NK-92 treated with Interleukin-12 subunit alpha and Interleukin-12 subunit beta, amount 100 ng/mL, for 24 hours (cell line): ENCODE results near the gene GNB4.

ENCODE experiments used
- DNase-seq: peaks from one replicate; lab custom pipeline; 2025; lab: John Stamatoyannopoulos, UW

Gene GNB4

DNA sequence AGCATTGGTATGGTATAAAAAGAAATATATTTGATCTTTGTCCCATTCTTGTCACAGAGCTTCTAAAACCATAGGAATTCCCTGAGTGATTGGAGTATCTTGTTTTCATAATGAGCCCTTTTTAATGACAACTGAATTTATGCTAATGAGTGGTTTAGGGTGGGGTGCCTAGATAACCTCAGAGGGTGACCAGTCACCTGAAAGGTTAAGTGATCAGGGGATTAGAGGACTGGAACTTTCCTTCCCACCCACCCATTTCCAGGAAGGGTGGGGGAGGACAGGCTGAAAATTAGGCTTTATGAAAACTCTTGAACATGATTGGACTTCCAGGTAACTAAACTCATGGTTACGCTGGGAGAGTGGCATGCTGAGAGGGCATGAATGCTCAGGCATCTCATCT is 95.3 kb downstream of the GNB4 start:
- DNase-seq = no peak

DNA sequence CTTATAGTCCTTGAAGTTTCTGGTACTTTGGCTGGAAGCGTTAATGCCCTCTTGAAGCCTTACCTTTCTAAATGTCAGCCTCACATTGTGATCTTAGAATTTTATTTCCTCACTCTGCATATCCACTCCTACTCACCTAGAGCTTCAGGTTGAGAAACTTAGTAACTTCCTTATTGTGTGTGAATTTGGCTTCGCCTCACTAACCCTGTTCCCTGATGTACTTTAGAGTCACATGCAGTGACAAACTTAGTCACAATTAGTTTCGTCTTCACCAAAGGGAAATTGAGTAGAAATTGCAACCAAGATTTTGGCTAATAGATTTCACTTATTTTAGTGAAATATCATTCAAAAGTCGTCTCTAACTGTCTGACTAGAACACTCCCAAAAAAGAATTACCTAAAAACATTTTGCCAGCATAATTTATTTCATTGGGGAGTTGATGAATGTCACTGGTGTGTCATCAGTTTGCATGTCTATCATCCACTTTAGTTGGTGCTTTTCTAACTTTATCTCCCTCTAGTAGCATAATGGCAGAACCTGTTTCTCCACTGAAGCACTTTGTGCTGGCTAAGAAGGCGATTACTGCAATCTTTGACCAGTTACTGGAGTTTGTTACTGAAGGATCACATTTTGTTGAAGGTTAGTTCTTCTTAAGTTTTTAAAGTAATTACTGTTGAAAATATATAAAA is 102.8 kb downstream of the GNB4 start:
- no peak for DNase-seq

DNA sequence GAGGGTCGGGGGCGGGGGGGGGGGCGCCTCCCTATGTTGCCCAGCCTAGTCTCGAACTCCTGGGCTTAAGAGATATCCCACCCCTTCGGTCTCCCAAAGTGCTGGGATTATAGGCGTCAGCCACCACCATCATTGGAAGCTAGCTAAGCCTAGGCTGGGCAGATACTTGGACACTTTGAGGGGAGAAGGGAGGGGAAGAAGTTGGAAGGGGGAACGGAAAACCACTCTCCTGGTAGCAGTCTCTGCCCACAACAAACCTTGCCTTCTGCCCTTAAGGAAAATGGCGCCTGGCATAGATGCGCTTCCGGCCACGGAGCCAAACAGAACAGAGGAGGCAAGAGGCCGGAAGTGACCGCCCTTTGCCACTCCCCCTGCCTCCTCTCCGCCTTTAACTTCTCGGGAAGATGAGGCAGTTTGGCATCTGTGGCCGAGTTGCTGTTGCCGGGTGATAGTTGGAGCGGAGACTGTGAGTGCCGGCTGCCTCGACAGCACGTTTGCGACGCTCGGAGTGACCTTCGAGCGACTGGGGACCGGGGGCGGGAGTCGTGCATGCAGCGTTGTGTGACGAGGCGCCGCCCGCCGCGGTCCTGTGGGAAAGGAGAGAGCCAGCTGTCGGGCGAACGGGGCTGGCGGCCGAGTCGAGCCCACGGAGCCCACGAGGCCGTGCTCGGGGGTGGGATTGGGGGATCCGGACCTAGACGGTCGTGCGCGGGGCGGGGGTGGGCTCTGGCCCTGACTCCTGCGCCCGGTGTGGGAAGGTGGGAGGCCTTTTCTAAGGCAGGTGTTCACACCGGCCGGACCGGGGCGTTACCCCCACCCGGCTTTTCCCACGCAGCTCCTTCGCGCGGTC is 103.7 kb downstream of the GNB4 start, which contains the start of gene MFN1:
MFN1 (plus strand) TSS at position 365 of the 850 bp plus-strand sequence. CDS start 1,143 bp downstream, outside the sequence.
- peak; percentile 72 for DNase-seq
